Choroid plexus epithelial cell (primary cell): ENCODE measurements around the gene ATCAY.
"Not testable (repeated sequence)": the region's sequence is repeated elsewhere in the genome, so short reads cannot be mapped to it uniquely, and the experiment has no call there.

Experiments
- DNase-seq: peaks from one replicate; pipeline ENCODE4 v3.0.0-alpha.2; 2010; ENCODE audit warnings: low read depth
- H3K4me3 ChIP-seq: 2 replicates; pipeline ENCODE4 v1.5.1; 2011; ENCODE audit warnings: low read depth, mild to moderate bottlenecking, control low read depth, low read length, moderate library complexity
- TF ChIP-seq, protein P1 (sequence below): conservative IDR thresholded peaks from 2 replicates; pipeline ENCODE4 v1.5.1; 2011; ENCODE audit warnings: low read depth, mild to moderate bottlenecking, control low read depth, inconsistent platforms, low read length, moderate library complexity

ATCAY gene

GRCh38 chr19:3949997-3950859, 69.7 kb downstream of the ATCAY start:
- TF ChIP-seq, protein P1, sequence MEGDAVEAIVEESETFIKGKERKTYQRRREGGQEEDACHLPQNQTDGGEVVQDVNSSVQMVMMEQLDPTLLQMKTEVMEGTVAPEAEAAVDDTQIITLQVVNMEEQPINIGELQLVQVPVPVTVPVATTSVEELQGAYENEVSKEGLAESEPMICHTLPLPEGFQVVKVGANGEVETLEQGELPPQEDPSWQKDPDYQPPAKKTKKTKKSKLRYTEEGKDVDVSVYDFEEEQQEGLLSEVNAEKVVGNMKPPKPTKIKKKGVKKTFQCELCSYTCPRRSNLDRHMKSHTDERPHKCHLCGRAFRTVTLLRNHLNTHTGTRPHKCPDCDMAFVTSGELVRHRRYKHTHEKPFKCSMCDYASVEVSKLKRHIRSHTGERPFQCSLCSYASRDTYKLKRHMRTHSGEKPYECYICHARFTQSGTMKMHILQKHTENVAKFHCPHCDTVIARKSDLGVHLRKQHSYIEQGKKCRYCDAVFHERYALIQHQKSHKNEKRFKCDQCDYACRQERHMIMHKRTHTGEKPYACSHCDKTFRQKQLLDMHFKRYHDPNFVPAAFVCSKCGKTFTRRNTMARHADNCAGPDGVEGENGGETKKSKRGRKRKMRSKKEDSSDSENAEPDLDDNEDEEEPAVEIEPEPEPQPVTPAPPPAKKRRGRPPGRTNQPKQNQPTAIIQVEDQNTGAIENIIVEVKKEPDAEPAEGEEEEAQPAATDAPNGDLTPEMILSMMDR: no peak
- no peak for DNase-seq

DNA sequence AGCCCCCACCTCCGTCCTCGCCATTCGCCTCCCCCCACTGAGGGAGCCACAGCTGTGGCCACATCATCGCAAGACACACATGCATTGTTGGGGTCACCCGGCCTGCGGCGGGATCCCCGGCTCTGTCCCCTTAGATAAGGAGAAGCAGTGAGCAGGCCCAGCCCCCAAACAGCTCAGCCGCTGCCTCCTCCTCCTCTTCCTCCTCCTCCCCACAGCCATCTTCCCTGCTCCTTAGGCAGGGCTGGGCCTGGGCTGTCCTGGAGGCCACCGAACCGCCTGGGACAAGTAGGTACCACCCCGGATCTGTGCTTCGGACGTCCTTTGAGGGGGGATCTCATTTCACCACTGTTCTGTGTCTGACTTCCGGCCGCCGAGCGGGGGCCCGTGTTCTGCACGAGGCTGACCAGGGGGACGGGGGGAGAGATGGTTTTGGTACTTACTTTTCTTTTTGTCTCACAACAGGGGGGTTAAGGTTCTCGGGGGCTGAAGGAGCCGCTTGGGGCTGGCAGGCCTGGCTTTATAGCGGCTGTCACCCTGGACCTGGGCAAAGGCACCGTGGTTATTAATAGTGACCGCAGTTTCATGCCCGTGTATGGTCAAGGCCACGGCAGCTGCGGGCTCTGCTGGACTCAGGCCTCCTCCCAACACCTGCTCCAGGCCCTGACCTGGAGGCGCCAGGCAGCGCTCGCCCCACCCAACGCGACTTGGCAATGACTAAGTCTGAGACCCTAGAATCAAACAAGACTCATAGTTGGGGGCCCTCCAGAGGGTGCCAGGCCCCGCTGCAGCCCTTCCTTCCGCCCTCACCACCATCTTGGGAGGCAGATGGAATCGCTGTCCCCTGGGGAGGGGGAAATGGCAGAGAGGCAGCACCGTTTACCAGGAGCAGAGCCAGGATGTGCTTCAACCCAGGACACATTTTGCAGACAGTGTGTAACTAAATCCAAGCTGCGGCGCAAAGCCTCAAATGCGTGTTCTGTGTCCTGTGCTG, 70.7 kb downstream of the ATCAY start:
- H3K4me3 ChIP-seq: no peak overlapping the region
- TF ChIP-seq, protein P1: no peak
- no peak for DNase-seq

More at GRCh38 chr19:3949997-3950859, 69.7 kb downstream of the ATCAY start:
- no peak overlapping the region for H3K4me3 ChIP-seq

- not testable (repeated sequence) for DNase-seq, H3K4me3 ChIP-seq
Observed at GRCh38 chr19:3952755-3953276, 72.3 kb downstream of the ATCAY start.

GRCh38 chr19:3954107-3954506, 73.6 kb downstream of the ATCAY start:
- DNase-seq: no peak
- TF ChIP-seq, protein P1: no peak
- no peak overlapping the region for H3K4me3 ChIP-seq

GRCh38 chr19:3955276-3955675, 74.8 kb downstream of the ATCAY start:
- H3K4me3 ChIP-seq: not testable (repeated sequence)

GRCh38 chr19:3955688-3956087, 75.2 kb downstream of the ATCAY start:
- DNase-seq: no peak
- no peak overlapping the region for H3K4me3 ChIP-seq
- TF ChIP-seq, protein P1: no peak

More at GRCh38 chr19:3955276-3955675, 74.8 kb downstream of the ATCAY start:
- DNase-seq: not testable (repeated sequence)

DNA sequence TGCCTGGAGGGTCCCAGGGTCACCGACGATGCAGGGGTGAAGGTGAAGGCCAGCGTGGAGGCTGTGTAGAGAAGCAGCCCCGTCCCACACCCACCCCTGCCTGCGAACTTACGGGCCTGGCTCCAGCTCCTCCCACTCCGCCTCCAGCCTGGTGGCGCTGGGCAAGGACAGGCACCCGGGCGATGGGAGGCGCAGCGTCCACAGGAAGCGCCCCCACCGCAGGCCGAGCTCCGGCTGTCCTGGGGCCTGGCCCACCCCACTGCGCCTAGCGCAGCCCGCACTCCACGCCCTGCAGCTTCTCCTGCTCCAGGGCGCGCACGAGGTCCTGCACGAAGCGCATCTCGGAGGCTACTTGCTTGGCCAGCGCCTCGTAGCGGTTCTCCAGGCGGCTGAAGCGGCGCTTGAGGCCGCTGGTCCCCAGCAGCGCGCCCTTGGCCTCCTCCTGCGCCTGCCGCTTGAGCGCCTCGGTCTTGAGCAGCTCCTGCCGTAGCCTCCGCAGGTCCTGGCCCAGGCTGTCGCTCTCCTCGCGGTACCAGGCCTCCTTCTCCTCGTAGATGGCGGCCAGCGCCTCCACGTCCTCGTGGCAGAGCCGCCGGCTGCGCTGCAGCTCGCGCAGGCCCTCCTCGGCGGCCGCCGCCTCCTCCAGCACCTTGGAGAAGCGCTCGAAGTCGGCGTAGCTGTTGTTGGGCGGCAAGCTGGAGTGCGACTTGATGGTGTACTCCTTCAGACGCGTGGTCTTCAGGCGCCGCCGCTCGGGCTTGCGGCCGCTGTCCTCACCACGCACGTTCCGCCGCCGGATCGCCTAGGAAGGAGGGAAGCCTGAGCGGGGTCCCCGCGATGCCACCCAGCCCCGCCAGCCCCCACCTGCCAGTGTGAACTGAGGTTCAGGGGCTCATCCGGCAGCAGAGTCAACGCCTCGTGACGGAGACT, 78.6 kb downstream of the ATCAY start:
- H3K4me3 ChIP-seq: no peak overlapping the region
- TF ChIP-seq, protein P1: no peak
- no peak for DNase-seq
